Large intestine (tissue), 3 donors: ENCODE measurements around the gene KAT2B. TPM values are rescaled to one million over a fixed set of nuclear protein-coding genes. Genes with fewer than 3 reads are reported as not detected.
A peak's percentile ranks its signal among the peaks of the same experiment; 100 is the strongest.

Experiments used
- DNase-seq, 2 donors: peaks; one replicate each; pipeline versions ENCODE4 v3.0.0 to v3.0.0-alpha.2; 2013
- H3K27ac ChIP-seq: one replicate; pipeline ENCODE4 v1.5.1; 2013; ENCODE audit warnings: low read length
- H3K27me3 ChIP-seq: 2 replicates; pipeline ENCODE4 v1.6.1; 2013; ENCODE audit warnings: low read length; ENCODE audit not compliant: control insufficient read depth, insufficient read depth
- H3K36me3 ChIP-seq: 2 replicates; pipeline ENCODE4 v1.6.1; 2013; ENCODE audit warnings: low read length; ENCODE audit not compliant: control insufficient read depth, insufficient read depth
- H3K4me1 ChIP-seq: one replicate; pipeline ENCODE4 v1.6.1; 2013; ENCODE audit warnings: low read length; ENCODE audit not compliant: control insufficient read depth, insufficient read depth
- H3K4me3 ChIP-seq: one replicate; pipeline ENCODE4 v1.5.1; 2013; ENCODE audit warnings: low read length
- H3K9me3 ChIP-seq: one replicate; pipeline ENCODE4 v1.6.1; 2013; ENCODE audit warnings: mild to moderate bottlenecking, low read depth, low read length, moderate library complexity; ENCODE audit not compliant: control insufficient read depth
- WGBS: methylation state at CpG from one replicate; pipeline ENCODE4 v1.1.5; 2013; ENCODE audit warnings: low lambda C conversion rate; ENCODE audit not compliant: insufficient coverage; 5-methylcytosine and 5-hydroxymethylcytosine counted together
- polyA plus RNA-seq: library from polyadenylated mRNA; unstranded; fragments of 120-200 nt; gene quantifications from one replicate; pipeline ENCODE4 v1.2.1, GENCODE V29; 2013

KAT2B gene
- polyA plus RNA-seq, 1 donor = 20.3 TPM

DNA sequence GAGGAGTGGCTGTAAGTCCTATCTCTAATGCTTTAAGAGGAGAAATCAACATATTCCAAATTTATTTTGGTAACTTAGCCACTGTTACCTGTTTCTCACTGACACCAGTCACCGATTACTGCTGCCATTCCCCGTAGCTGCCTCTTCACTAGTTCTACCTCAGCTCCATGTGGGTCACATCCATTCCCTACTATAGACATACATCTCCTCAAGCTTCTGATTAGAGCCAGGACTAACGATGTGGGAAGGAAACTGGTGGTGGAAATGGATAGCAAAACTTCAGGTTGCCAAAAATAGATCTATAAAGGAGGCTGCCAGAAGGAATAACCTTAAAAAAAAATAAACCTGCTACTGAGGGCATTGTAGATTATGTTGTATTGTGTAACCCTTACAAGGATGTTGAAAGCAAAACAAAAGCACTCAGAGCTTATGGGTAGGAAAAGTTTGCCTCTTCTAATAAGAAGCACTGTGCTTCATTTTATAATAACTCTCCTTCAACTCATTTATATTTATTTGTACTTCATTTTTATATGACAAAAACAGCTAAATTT, 56.0 kb downstream of the KAT2B start:
- H3K27me3 ChIP-seq = no peaks in the 10 kb centered on the region
- H3K4me3 ChIP-seq = no peak overlapping the region
- DNase-seq = no peak
- no peaks in the 10 kb centered on the region for H3K4me1 ChIP-seq
- H3K36me3 ChIP-seq = peaks cover 8% of the 10 kb centered on the region
- no peaks in the 10 kb centered on the region for H3K9me3 ChIP-seq
- no peak overlapping the region for H3K27ac ChIP-seq
- 100% methylated on average over 1 of the region's 3 CpGs for WGBS

DNA sequence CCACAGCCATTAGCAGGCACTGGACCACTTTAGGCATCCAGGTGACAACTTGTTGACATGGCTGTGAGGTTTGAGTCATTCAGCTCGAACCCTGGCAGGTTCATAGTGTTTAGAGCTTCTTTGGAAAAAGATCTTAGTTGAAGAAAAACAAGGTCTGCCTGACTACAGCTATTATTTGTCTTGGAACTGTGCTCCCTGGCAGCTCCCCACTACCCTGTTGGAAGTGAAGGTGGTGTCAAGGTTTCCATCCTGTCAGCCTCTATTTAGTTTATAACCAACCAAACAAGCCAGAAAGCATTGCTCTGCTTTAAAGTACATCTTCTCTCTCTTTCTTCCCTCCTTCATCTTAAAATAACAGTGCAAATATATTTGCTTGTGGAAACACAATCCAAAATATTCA, 56.8 kb downstream of the KAT2B start:
- Histone ChIP-seq H3K36me3 (peaks cover 8% of the 10 kb centered on the region), H3K27ac (no peak overlapping the region), H3K4me1 (no peaks in the 10 kb centered on the region), H3K9me3 (no peaks in the 10 kb centered on the region), H3K27me3 (no peaks in the 10 kb centered on the region), H3K4me3 (no peak overlapping the region)
- no CpG with 5 or more reads among the region's 1 CpG for WGBS
- DNase-seq = no peak

DNA sequence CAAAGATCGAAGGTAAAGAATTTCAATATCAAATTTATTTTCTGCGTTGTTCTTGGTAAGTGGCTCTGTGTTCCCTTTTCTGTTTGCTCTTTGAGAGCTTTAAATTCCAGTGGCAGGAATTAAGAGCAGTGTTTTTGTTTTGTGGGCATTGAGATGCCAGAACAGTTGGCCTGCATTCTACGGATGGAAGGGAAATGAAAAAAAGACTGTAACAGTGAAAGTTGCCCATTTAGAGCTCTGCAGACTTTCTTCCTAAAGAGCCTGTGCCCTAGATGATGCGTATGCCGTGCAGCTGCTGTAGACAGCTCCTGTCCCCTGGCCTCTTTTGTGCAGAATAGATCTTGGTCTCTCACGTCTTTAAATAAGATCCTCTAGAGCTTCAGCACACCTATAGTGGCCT, 58.8 kb downstream of the KAT2B start:
- WGBS = 100% methylated on average over 1 of the region's 6 CpGs
- no peak overlapping the region for H3K4me3 ChIP-seq
- DNase-seq = no peak
- H3K9me3 ChIP-seq = no peaks in the 10 kb centered on the region
- H3K36me3 ChIP-seq = peaks cover 8% of the 10 kb centered on the region
- H3K27ac ChIP-seq = no peak overlapping the region
- no peaks in the 10 kb centered on the region for H3K4me1 ChIP-seq
- H3K27me3 ChIP-seq = no peaks in the 10 kb centered on the region

DNA sequence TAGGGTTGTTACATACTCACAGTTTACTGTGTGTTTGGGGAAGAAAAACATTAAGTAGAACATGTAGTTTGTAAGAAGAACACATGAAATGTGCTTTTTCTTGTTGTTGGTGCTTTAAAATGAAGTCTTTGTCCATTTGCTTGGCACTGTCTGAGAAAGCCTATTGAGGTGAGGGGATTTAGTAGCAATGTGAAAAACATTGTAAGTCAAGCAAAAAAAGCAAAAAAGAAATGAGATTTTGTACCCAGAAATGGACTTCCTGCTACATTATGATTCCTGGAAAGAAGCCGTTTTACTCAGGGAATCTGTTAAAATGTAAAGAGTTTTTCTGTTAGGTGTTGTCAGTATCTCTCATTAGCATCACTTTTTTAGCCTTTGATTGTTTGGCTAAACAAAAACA, 59.9 kb downstream of the KAT2B start:
- Histone ChIP-seq H3K27me3 (no peaks in the 10 kb centered on the region), H3K9me3 (no peaks in the 10 kb centered on the region), H3K4me1 (no peaks in the 10 kb centered on the region), H3K27ac (no peak overlapping the region), H3K36me3 (peaks cover 8% of the 10 kb centered on the region), H3K4me3 (no peak overlapping the region)
- no peak for DNase-seq
- WGBS = 100% methylated on average over 1 of the region's 1 CpG

DNA sequence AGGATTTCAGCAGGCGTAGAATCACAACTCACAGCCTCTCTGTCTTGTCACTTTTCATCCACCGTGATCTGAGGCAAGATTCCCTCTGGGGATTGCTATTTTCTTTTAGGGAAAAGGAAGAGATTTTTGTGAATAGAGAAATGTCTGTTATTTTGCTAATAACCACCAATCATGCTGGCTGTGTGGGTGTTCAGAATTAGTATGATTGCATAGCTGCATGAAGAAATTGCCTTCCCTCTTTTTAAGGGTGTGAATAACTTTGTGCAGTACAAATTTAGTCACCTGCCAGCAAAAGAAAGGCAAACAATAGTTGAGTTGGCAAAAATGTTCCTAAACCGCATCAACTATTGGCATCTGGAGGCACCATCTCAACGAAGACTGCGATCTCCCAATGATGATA, 60.8 kb downstream of the KAT2B start:
- Histone ChIP-seq H3K36me3 (peaks cover 2% of the 10 kb centered on the region), H3K9me3 (no peaks in the 10 kb centered on the region), H3K27ac (no peak overlapping the region), H3K4me1 (no peaks in the 10 kb centered on the region), H3K27me3 (no peaks in the 10 kb centered on the region), H3K4me3 (no peak overlapping the region)
- 100% methylated on average over 1 of the region's 5 CpGs for WGBS
- DNase-seq = no peak

DNA sequence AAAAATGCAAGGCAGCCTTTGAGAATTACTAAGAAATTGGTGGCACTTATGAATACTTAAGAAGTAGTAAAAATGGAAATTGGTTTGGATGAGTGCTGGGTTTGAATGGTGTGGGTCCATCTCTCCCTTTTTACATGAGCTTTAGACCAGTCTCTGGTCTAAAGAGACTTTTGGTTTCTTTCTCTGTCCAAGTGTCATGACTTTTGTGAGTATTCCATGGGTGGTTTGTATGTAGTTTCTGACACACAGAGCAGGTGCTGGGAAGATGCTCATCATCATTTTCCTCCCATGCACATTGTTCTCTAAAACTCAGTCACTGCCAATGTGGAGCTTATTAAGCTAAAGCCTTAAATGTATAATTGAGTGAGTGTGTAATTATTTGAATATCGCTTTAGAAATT, 63.5 kb downstream of the KAT2B start:
- H3K9me3 ChIP-seq = no peaks in the 10 kb centered on the region
- no peaks in the 10 kb centered on the region for H3K27me3 ChIP-seq
- 100% methylated on average over 1 of the region's 1 CpG for WGBS
- no peaks in the 10 kb centered on the region for H3K4me1 ChIP-seq
- no peak for DNase-seq
- no peak overlapping the region for H3K27ac ChIP-seq
- no peak overlapping the region for H3K4me3 ChIP-seq
- peaks cover 2% of the 10 kb centered on the region for H3K36me3 ChIP-seq

DNA sequence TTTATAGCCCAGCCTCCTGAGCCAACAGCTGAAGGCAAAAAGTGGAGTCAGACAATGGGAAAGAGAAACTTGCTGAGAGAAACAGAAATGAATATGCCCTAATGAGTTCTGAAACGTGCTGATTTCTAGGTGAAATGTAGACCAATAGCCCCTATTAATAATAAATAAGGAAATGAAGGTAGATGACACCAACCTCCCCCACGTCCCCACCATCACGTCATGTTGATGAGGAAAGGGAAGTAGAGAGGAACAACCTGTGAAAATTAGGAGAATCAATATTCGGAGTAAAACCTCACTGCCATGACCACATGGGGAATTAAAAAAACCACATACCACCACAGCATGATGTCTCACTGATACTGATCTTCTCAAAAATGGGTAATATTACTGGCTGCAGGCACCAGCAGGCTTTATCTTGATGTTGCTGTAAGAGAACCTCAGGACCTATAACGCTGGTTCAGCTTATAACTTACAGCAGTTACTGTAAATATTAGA, 64.0 kb downstream of the KAT2B start:
- WGBS = 80% methylated on average over 2 of the region's 5 CpGs
- H3K27ac ChIP-seq = no peak overlapping the region
- H3K9me3 ChIP-seq = no peaks in the 10 kb centered on the region
- H3K4me1 ChIP-seq = no peaks in the 10 kb centered on the region
- H3K27me3 ChIP-seq = no peaks in the 10 kb centered on the region
- no peak overlapping the region for H3K4me3 ChIP-seq
- DNase-seq = no peak
- peaks cover 1% of the 10 kb centered on the region for H3K36me3 ChIP-seq

DNA sequence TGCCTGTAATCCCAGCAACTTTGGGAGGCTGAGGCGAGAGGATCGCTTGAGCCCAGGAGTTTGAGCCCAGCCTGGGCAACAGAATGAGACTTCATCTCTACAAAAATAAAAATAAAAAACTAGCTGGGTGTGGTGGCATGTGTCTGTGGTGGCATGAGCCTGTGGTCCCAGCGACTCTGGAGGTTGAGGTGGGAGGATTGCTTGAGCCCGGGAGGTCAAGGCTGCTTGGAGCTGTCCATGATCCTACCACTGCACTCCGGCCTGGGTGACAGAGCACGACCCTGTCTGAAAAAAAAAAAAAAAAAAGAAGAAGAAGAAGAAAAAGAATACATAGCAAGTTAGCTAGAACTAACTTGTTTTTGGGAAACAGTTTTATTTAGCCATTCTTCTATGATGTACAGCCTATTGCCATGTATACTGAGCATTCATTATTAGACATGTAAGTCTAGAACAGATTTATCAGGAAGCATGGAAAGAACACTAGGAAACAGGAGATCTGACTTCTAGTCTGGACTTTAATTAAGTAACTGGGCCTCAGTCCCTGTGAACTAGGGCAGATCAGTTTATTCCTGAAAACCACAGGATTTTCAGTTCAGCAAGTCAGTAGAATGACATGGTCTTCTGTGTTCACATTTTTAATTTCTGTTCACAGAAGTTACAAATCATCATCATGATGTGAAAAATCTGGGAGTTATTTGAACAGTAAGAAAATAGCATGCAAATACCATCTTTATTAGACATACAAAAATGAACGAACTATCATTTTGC, 65.5 kb downstream of the KAT2B start:
- Histone ChIP-seq H3K36me3 (peaks cover 1% of the 10 kb centered on the region), H3K27ac (no peak overlapping the region), H3K4me3 (no peak overlapping the region), H3K9me3 (no peaks in the 10 kb centered on the region), H3K4me1 (no peaks in the 10 kb centered on the region), H3K27me3 (no peaks in the 10 kb centered on the region)
- WGBS = 71% methylated on average over 3 of the region's 7 CpGs
- no peak for DNase-seq

DNA sequence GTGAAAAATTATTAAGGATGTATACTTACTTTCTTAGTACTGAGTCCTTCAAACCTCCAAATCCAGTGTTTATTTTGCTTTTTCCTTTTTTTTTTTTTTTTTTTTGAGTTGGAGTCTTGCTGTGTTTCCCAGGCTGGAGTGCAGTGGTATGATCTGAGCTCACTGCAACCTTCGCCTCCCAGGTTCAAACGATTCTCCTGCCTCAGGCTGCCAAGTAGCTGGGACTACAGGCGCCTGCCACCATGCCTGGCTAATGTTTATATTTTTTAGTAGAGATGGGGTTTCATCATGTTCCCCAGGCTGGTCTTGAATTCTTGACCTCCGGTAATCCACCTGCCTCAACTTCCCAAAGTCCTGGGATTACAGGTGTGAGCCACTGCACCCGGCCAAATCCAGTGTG, 67.5 kb downstream of the KAT2B start:
- Histone ChIP-seq H3K4me1 (no peaks in the 10 kb centered on the region), H3K9me3 (no peaks in the 10 kb centered on the region), H3K36me3 (peaks cover 13% of the 10 kb centered on the region), H3K27ac (no peak overlapping the region), H3K27me3 (no peaks in the 10 kb centered on the region), H3K4me3 (no peak overlapping the region)
- DNase-seq = no peak
- no CpG with 5 or more reads among the region's 5 CpGs for WGBS

DNA sequence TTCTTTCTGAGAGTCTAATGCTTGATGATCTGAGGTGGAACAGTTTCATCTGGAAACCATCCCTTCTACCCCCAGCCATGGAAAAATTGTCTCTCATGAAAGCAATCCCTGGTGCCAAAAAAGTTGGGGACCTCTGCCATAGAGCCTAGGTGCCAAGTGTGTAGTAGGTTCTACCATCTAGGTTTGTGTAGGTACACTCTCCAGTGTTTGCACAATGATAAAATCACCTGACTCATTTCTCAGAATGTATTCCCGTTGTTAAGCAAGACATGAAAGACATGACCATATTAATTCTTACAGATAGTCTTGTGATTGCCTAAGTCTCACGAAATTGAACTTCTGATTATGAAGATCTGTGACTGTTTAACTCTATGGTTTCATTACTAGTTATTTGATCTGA, 68.6 kb downstream of the KAT2B start:
- Histone ChIP-seq H3K36me3 (peaks cover 13% of the 10 kb centered on the region), H3K9me3 (no peaks in the 10 kb centered on the region), H3K27me3 (no peaks in the 10 kb centered on the region), H3K4me3 (no peak overlapping the region), H3K27ac (no peak overlapping the region), H3K4me1 (no peaks in the 10 kb centered on the region)
- WGBS = no CpG with 5 or more reads among the region's 2 CpGs
- peak in 1 of 2 donors; percentile 36 for DNase-seq

DNA sequence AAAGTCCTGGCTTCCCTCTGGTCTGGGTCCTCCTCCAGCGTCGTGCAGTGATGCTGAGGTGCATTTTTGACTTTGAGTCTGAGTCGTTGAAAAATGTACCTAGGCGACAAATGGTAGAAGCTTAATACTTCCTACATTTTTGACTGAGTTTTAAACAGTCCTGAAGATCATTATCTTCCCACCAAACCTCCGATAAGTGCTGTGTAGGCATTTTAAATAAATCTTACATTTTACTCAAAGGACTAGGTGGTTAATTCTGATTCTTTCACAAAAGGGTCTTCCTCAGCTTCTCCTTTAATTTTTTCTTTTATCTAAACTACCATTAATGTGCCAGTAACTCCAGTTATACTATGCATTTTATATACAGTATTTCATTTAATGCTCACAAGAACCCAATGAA, 70.6 kb downstream of the KAT2B start:
- WGBS = 82% methylated on average over 2 of the region's 5 CpGs

More for the DNA sequence above, 70.6 kb downstream of the KAT2B start:
- H3K4me1 ChIP-seq = no peaks in the 10 kb centered on the region
- no peak overlapping the region for H3K27ac ChIP-seq
- H3K27me3 ChIP-seq = no peaks in the 10 kb centered on the region
- H3K9me3 ChIP-seq = no peaks in the 10 kb centered on the region
- H3K4me3 ChIP-seq = no peak overlapping the region
- DNase-seq = no peak
- peaks cover 21% of the 10 kb centered on the region for H3K36me3 ChIP-seq
